ENCODE results near the gene DNAJA4. TPM values are rescaled to one million over a fixed set of nuclear protein-coding genes. Genes with fewer than 3 reads are reported as not detected.

Gene DNAJA4
- total and polyA plus RNA-seq, 2 of the 8 experiments (the other 6 are each of a cell fraction or from before 2014, with no cell fraction given): 3.6 to 6.2 TPM

DNA sequence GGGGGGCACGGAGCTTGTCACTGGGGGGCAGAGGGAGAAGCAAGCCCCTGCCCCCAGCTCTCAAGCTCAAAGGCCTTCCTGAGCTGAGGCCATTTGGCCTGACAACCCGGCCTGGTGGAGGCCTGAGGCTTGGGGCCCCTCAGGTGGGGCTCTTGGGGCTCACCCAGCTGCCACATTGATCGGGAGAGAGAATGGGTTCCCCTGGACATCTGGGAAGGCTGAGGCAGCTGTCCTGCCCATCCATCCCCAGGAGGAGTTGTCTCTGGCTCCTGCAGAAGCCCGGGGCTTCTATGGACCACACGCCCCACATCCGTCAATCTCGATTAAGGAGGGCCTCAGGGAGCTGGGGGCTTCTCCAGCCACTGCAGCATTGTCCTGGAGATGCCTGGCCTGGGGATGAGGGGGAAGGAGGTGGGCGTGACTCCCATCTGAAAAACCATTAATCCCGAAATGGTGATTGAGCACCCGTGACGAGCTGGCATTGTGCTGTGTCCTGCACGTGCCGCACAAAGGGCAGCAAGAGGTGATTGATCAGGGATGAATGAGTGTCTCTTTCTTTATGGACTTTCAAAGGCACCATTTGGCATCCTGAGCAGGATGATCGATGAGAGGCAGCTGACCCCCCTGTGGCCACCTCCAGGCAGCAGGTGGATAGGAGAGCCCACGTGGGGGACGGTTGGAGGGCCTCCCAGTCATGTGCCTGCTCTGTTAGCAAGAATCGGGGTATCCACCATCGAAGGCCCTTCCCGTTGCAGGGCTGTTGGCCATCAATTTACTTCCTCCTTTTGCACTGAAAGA lies 58.6 kb downstream of the DNAJA4 start (continued):
- TF ChIP-seq CEBPB (IDR thresholded peaks at IDR 0.05; ENCODE audit: low read depth, low read length): no peak
- TF ChIP-seq, protein P1, sequence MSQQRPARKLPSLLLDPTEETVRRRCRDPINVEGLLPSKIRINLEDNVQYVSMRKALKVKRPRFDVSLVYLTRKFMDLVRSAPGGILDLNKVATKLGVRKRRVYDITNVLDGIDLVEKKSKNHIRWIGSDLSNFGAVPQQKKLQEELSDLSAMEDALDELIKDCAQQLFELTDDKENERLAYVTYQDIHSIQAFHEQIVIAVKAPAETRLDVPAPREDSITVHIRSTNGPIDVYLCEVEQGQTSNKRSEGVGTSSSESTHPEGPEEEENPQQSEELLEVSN (IDR thresholded peaks at IDR 0.05): no peak
- TF ChIP-seq GABPA (IDR thresholded peaks at IDR 0.05; ENCODE audit: borderline replicate concordance, insufficient read depth, low read length): no peak
- no peak for TF ChIP-seq POLR2AphosphoS5 (IDR thresholded peaks at IDR 0.05; ENCODE audit: low read depth, low read length)
- TF ChIP-seq EGR1 (IDR thresholded peaks at IDR 0.05; ENCODE audit: borderline replicate concordance, low read depth, low read length): no peak
- TF ChIP-seq CBX8 (IDR thresholded peaks at IDR 0.05; ENCODE audit: borderline replicate concordance, low read depth, low read length): no peak
- TF ChIP-seq, protein P2, sequence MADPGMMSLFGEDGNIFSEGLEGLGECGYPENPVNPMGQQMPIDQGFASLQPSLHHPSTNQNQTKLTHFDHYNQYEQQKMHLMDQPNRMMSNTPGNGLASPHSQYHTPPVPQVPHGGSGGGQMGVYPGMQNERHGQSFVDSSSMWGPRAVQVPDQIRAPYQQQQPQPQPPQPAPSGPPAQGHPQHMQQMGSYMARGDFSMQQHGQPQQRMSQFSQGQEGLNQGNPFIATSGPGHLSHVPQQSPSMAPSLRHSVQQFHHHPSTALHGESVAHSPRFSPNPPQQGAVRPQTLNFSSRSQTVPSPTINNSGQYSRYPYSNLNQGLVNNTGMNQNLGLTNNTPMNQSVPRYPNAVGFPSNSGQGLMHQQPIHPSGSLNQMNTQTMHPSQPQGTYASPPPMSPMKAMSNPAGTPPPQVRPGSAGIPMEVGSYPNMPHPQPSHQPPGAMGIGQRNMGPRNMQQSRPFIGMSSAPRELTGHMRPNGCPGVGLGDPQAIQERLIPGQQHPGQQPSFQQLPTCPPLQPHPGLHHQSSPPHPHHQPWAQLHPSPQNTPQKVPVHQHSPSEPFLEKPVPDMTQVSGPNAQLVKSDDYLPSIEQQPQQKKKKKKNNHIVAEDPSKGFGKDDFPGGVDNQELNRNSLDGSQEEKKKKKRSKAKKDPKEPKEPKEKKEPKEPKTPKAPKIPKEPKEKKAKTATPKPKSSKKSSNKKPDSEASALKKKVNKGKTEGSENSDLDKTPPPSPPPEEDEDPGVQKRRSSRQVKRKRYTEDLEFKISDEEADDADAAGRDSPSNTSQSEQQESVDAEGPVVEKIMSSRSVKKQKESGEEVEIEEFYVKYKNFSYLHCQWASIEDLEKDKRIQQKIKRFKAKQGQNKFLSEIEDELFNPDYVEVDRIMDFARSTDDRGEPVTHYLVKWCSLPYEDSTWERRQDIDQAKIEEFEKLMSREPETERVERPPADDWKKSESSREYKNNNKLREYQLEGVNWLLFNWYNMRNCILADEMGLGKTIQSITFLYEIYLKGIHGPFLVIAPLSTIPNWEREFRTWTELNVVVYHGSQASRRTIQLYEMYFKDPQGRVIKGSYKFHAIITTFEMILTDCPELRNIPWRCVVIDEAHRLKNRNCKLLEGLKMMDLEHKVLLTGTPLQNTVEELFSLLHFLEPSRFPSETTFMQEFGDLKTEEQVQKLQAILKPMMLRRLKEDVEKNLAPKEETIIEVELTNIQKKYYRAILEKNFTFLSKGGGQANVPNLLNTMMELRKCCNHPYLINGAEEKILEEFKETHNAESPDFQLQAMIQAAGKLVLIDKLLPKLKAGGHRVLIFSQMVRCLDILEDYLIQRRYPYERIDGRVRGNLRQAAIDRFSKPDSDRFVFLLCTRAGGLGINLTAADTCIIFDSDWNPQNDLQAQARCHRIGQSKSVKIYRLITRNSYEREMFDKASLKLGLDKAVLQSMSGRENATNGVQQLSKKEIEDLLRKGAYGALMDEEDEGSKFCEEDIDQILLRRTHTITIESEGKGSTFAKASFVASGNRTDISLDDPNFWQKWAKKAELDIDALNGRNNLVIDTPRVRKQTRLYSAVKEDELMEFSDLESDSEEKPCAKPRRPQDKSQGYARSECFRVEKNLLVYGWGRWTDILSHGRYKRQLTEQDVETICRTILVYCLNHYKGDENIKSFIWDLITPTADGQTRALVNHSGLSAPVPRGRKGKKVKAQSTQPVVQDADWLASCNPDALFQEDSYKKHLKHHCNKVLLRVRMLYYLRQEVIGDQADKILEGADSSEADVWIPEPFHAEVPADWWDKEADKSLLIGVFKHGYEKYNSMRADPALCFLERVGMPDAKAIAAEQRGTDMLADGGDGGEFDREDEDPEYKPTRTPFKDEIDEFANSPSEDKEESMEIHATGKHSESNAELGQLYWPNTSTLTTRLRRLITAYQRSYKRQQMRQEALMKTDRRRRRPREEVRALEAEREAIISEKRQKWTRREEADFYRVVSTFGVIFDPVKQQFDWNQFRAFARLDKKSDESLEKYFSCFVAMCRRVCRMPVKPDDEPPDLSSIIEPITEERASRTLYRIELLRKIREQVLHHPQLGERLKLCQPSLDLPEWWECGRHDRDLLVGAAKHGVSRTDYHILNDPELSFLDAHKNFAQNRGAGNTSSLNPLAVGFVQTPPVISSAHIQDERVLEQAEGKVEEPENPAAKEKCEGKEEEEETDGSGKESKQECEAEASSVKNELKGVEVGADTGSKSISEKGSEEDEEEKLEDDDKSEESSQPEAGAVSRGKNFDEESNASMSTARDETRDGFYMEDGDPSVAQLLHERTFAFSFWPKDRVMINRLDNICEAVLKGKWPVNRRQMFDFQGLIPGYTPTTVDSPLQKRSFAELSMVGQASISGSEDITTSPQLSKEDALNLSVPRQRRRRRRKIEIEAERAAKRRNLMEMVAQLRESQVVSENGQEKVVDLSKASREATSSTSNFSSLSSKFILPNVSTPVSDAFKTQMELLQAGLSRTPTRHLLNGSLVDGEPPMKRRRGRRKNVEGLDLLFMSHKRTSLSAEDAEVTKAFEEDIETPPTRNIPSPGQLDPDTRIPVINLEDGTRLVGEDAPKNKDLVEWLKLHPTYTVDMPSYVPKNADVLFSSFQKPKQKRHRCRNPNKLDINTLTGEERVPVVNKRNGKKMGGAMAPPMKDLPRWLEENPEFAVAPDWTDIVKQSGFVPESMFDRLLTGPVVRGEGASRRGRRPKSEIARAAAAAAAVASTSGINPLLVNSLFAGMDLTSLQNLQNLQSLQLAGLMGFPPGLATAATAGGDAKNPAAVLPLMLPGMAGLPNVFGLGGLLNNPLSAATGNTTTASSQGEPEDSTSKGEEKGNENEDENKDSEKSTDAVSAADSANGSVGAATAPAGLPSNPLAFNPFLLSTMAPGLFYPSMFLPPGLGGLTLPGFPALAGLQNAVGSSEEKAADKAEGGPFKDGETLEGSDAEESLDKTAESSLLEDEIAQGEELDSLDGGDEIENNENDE (IDR thresholded peaks at IDR 0.05; ENCODE audit: insufficient replicate concordance, low read length): no peak
